Transverse colon (tissue), 4 donors: ENCODE measurements around the gene RAB3GAP2. TPM values are rescaled to one million over a fixed set of nuclear protein-coding genes. Genes with fewer than 3 reads are reported as not detected.

ENCODE experiments used
- DNase-seq: peaks from one replicate; pipeline ENCODE4 v3.0.0-alpha.2; 2019
- H3K27ac ChIP-seq, 4 donors: fragments of 200-600 bp; sonication (generic); 2 replicates each; pipeline ENCODE4 v1.5.1; 2016 to 2018; ENCODE audit warnings: inconsistent platforms in 4 of 4
- H3K27me3 ChIP-seq: fragments of 200-600 bp; sonication (generic); 2 replicates; pipeline ENCODE4 v1.5.1; 2017; ENCODE audit warnings: inconsistent platforms
- H3K36me3 ChIP-seq, 4 donors: fragments of 200-600 bp; sonication (generic); 2 replicates each; pipeline ENCODE4 v1.5.1; 2017 to 2019; ENCODE audit warnings: inconsistent platforms in 4 of 4
- H3K4me1 ChIP-seq, 4 donors: fragments of 200-600 bp; sonication (generic); 2 replicates each; pipeline ENCODE4 v1.5.1; 2017 to 2020; ENCODE audit warnings: inconsistent platforms in 4 of 4
- H3K4me3 ChIP-seq, 4 donors: fragments of 200-600 bp; sonication (generic); 1 replicate in 1 of 4; 2 replicates in 3 of 4; pipeline versions ENCODE4 v1.5.1 to v1.6.1; 2017 to 2019; ENCODE audit warnings: inconsistent platforms in 4 of 4
- H3K9me3 ChIP-seq, 2 donors: fragments of 200-600 bp; sonication (generic); 2 replicates each; pipeline ENCODE4 v1.5.1; 2017 to 2019; ENCODE audit warnings: inconsistent platforms in 2 of 2
- CTCF ChIP-seq, 5 experiments: fragments of 200-600 bp in 3 of 5; fragments of 450-650 bp in 2 of 5; sonication (generic) in 3 of 5; IDR thresholded peaks; 1 replicate in 2 of 5; 2 replicates in 3 of 5; pipeline ENCODE4 v1.5.1; 2016 to 2017; ENCODE audit warnings: antibody characterized with exemption in 5 of 5, inconsistent platforms in 3 of 5, mild to moderate bottlenecking in 2 of 5, moderate library complexity in 1 of 5
- EP300 ChIP-seq: sonication (generic); formaldehyde crosslinking; IDR thresholded peaks from one replicate; pipeline ENCODE4 v1.6.1; 2017; ENCODE audit warnings: antibody characterized with exemption, low read depth
- POLR2A ChIP-seq: fragments of 450-650 bp; IDR thresholded peaks from one replicate; pipeline ENCODE4 v1.6.1; 2016; ENCODE audit warnings: antibody characterized with exemption, mild to moderate bottlenecking, moderate library complexity
- POLR2AphosphoS5 ChIP-seq, 3 donors: sonication (generic); formaldehyde crosslinking; IDR thresholded peaks; one replicate each; pipeline ENCODE4 v1.6.1; 2016; ENCODE audit warnings: antibody characterized with exemption in 3 of 3
- WGBS, 2 donors: methylation state at CpG; one replicate each; pipeline ENCODE4 v1.1.5; 2018; ENCODE audit warnings: low coverage in 1 of 2; 5-methylcytosine and 5-hydroxymethylcytosine counted together
- in situ Hi-C, 4 donors: fragments of 200-750 bp; cut with MboI; loops; one replicate each; pipeline versions ENCODE4 v1.15.0 to v1.15.1; 2017; ENCODE audit warnings: low sequenced_read_pairs in 3 of 4, low pct_ligation_motif_present in 1 of 4, low pct_unique_long_range_greater_than_20kb in 1 of 4
- intact Hi-C: fragments of 100-400 bp; cut with DNase I; formaldehyde crosslinking; loops from one replicate; pipeline ENCODE4 v1.15.1; 2023; ENCODE audit warnings: low total_unique reads
- total RNA-seq, 4 donors: library from RNA; depleted of rRNA; stranded (reverse); fragments of >200 nt; gene quantifications; one replicate each; pipeline ENCODE4 v1.1.0, GENCODE V29; 2016

The RAB3GAP2 gene
- total RNA-seq, 4 donors from 2014 or later = 17.6 to 28.1 (median 23.9) TPM

- Histone ChIP-seq H3K27me3 (no peaks in the 10 kb centered on the region), H3K9me3 (no peaks in the 10 kb centered on the region), H3K27ac (no peak overlapping the region), H3K4me3 (no peak overlapping the region), H3K4me1 (peaks cover 0 to 7% (median 0%) of the 10 kb centered on the region in 4 donors), H3K36me3 (no peaks in the 10 kb centered on the region)
- intact Hi-C loops = no loop called here
- 57 to 79% methylated on average over 1 of the region's 1 CpG for WGBS, 2 donors
- no peak for DNase-seq
- TF ChIP-seq POLR2A (no peak), EP300 (no peak), CTCF (IDR thresholded peaks at IDR 0.05) (no peak), POLR2AphosphoS5 (IDR thresholded peaks at IDR 0.05) (no peak)
- in situ Hi-C loops = loop anchor here in 2 of 4 donors (25.0 kb wide), 1 partner anchor 490 kb away; the partner anchor contains the start of gene MTARC1 (in 2 of the 2)
These were observed 24.7 kb upstream of the RAB3GAP2 start for GRCh38 chr1:220296981-220297380.

GRCh38 chr1:220294846-220295301 is 22.6 kb upstream of the RAB3GAP2 start:
- no peak overlapping the region for H3K4me3 ChIP-seq
- TF ChIP-seq POLR2AphosphoS5 (IDR thresholded peaks at IDR 0.05) (no peak), CTCF (IDR thresholded peaks at IDR 0.05) (no peak), EP300 (no peak), POLR2A (no peak)
- in situ Hi-C loops = loop anchor here in 2 of 4 donors (25.0 kb wide), 1 partner anchor 492 kb away; the partner anchor contains the start of gene MTARC1 (in 2 of the 2)

GRCh38 chr1:220291580-220291979 is 19.3 kb upstream of the RAB3GAP2 start:
- no peak for TF ChIP-seq POLR2A
- TF ChIP-seq POLR2AphosphoS5 (IDR thresholded peaks at IDR 0.05) = no peak
- TF ChIP-seq CTCF (IDR thresholded peaks at IDR 0.05) = no peak
- TF ChIP-seq EP300 = no peak
- intact Hi-C loops = no loop called here
- in situ Hi-C loops = loop anchor here in 2 of 4 donors (25.0 kb wide), 1 partner anchor 496 kb away; the partner anchor contains the start of gene MTARC1 (in 2 of the 2)
- Histone ChIP-seq H3K9me3 (no peaks in the 10 kb centered on the region), H3K27ac (no peak overlapping the region), H3K27me3 (peaks cover 8% of the 10 kb centered on the region), H3K4me3 (no peak overlapping the region), H3K4me1 (no peaks in the 10 kb centered on the region), H3K36me3 (no peaks in the 10 kb centered on the region)
- DNase-seq = no peak

More at GRCh38 chr1:220294846-220295301, 22.6 kb upstream of the RAB3GAP2 start:
- intact Hi-C loops = no loop called here
- Histone ChIP-seq H3K36me3 (no peaks in the 10 kb centered on the region), H3K9me3 (no peaks in the 10 kb centered on the region), H3K27me3 (peaks cover 8% of the 10 kb centered on the region), H3K27ac (no peak overlapping the region), H3K4me1 (no peaks in the 10 kb centered on the region)
- WGBS, 2 donors = 71 to 92% methylated on average over 4 of the region's 4 CpGs
- no peak for DNase-seq

GRCh38 chr1:220290140-220290761 is 18.0 kb upstream of the RAB3GAP2 start:
- TF ChIP-seq POLR2A (no peak), CTCF (IDR thresholded peaks at IDR 0.05) (no peak), POLR2AphosphoS5 (IDR thresholded peaks at IDR 0.05) (no peak), EP300 (no peak)
- intact Hi-C loops = no loop called here
- Histone ChIP-seq H3K27me3 (peaks cover 8% of the 10 kb centered on the region), H3K9me3 (no peaks in the 10 kb centered on the region), H3K4me1 (no peaks in the 10 kb centered on the region), H3K27ac (no peak overlapping the region), H3K36me3 (no peaks in the 10 kb centered on the region), H3K4me3 (no peak overlapping the region)
- in situ Hi-C loops = loop anchor here in 2 of 4 donors (25.0 kb wide), 1 partner anchor 497 kb away; the partner anchor contains the start of gene MTARC1 (in 2 of the 2)
- no peak for DNase-seq
- 57 to 64% methylated on average over 1 to 4 of the region's 4 CpGs for WGBS, 2 donors
